Stimulated activated CD4-positive, alpha-beta T cell treated with anti-CD3 and anti-CD28 coated beads, Interleukin-2, amount 100 ng/mL, for 24 hours (primary cell): Measurements from ENCODE around the gene RBM17.
"Not testable (repeated sequence)": the region's sequence is repeated elsewhere in the genome, so short reads cannot be mapped to it uniquely, and the experiment has no call there.

ENCODE experiments used
- DNase-seq, 2 donors: peaks; one replicate each; pipeline ENCODE4 v3.0.0-alpha.2; 2020

The RBM17 gene

GRCh38 chr10:6163364-6164270, 74.8 kb downstream of the RBM17 start:
- DNase-seq, result peak; percentile 94 to 95

GRCh38 chr10:6164271-6165095, 75.6 kb downstream of the RBM17 start:
- DNase-seq, result peak in 1 of 2 donors; percentile 43

GRCh38 chr10:6165221-6165725, 76.4 kb downstream of the RBM17 start:
- DNase-seq, result no peak

- DNase-seq, result not testable (repeated sequence)
Measured at GRCh38 chr10:6165933-6166332, 77.1 kb downstream of the RBM17 start.
